HepG2 (cell line): ENCODE measurements around the gene LYSMD1. TPM values are rescaled to one million over a fixed set of nuclear protein-coding genes. Genes with fewer than 3 reads are reported as not detected.

Experiments used
- CEBPB ChIP-seq: IDR thresholded peaks from 2 replicates; pipeline ENCODE4 v1.6.1; 2011; ENCODE audit warnings: low read depth, low read length, improper control_type of control experiment, borderline replicate concordance
- CEBPG ChIP-seq: IDR thresholded peaks from 2 replicates; pipeline ENCODE4 v1.6.1; 2016
- CHD4 ChIP-seq: fragments of 200-600 bp; sonication (generic); IDR thresholded peaks from 2 replicates; pipeline ENCODE4 v1.7.0; 2017; ENCODE audit warnings: mild to moderate bottlenecking, low read length, borderline replicate concordance
- IRX3 ChIP-seq: sonication (generic); formaldehyde crosslinking; IDR thresholded peaks from 2 replicates; pipeline ENCODE4 v1.8.1; 2023; ENCODE audit warnings: mild to moderate bottlenecking, low read depth, missing genetic modification reagents, borderline replicate concordance
- SIN3A ChIP-seq: IDR thresholded peaks from 2 replicates; pipeline ENCODE4 v1.6.1; 2011; ENCODE audit warnings: low read depth, mild to moderate bottlenecking, control low read depth, low read length, borderline replicate concordance
- TCF12 ChIP-seq, 2 experiments: fragments of 450-650 bp in 1 of 2; sonication (generic) in 1 of 2; formaldehyde crosslinking in 1 of 2; IDR thresholded peaks; 2 replicates each; pipeline versions ENCODE4 v1.6.1 to v1.8.0; 2017 to 2022; ENCODE audit warnings: antibody characterized with exemption in 1 of 2, mild to moderate bottlenecking in 1 of 2, missing genetic modification reagents in 1 of 2, moderate library complexity in 1 of 2
- ZNF101 ChIP-seq: sonication (generic); formaldehyde crosslinking; IDR thresholded peaks from 2 replicates; pipeline ENCODE4 v1.4.0; 2020; ENCODE audit warnings: mild to moderate bottlenecking, low read depth, missing genetic modification reagents, borderline replicate concordance
- ZNF121 ChIP-seq: sonication (generic); formaldehyde crosslinking; IDR thresholded peaks from 2 replicates; pipeline ENCODE4 v1.5.0; 2020; ENCODE audit warnings: mild to moderate bottlenecking, missing genetic modification reagents
- ZNF343 ChIP-seq: sonication (generic); formaldehyde crosslinking; IDR thresholded peaks from 2 replicates; pipeline ENCODE4 v1.4.0; 2020; ENCODE audit warnings: mild to moderate bottlenecking, missing genetic modification reagents
- ZNF768 ChIP-seq: sonication (generic); formaldehyde crosslinking; IDR thresholded peaks from 2 replicates; pipeline ENCODE4 v1.4.0; 2020; ENCODE audit warnings: missing genetic modification reagents
- ZSCAN9 ChIP-seq: IDR thresholded peaks from 2 replicates; pipeline ENCODE4 v1.6.1; 2016; ENCODE audit warnings: borderline replicate concordance
- polyA plus RNA-seq, 8 experiments: library from polyadenylated mRNA; depleted of rRNA in 3 of 8; stranded (reverse) in 7 of 8; unstranded in 1 of 8; fragments of >200 nt; fragmentation: Illumina TruSeq in 4 of 8; extraction: Trizol in 4 of 8; gene quantifications; 2 replicates each; pipeline versions ENCODE4 v1.2.1 to v1.2.3, GENCODE V29; 2011 to 2016; ENCODE audit warnings: low read depth in 4 of 8, missing spikeins in 1 of 8, mixed read lengths in 1 of 8; ENCODE audit not compliant: insufficient read depth in 1 of 8
- total RNA-seq, 5 experiments: library from RNA; depleted of rRNA; stranded (reverse); fragments of >200 nt; fragmentation: Illumina TruSeq; extraction: Trizol; gene quantifications; 2 replicates each; pipeline ENCODE4 v1.2.3, GENCODE V29; 2016; ENCODE audit warnings: low read depth in 1 of 5
- TF ChIP-seq, protein P1 (sequence below), 2 experiments: fragments of 450-650 bp in 1 of 2; sonication (generic) in 1 of 2; formaldehyde crosslinking; IDR thresholded peaks; 2 replicates each; pipeline versions ENCODE4 v1.5.0 to v1.8.0; 2020 to 2022; ENCODE audit warnings: mild to moderate bottlenecking in 1 of 2, missing genetic modification reagents in 1 of 2
- TF ChIP-seq, protein P2 (sequence below): sonication (generic); formaldehyde crosslinking; IDR thresholded peaks from 2 replicates; pipeline ENCODE4 v1.4.0; 2020; ENCODE audit warnings: missing genetic modification reagents, borderline replicate concordance
- TF ChIP-seq, protein P3 (sequence below): sonication (generic); formaldehyde crosslinking; IDR thresholded peaks from 2 replicates; pipeline ENCODE4 v1.5.1; 2020; ENCODE audit warnings: mild to moderate bottlenecking, missing genetic modification reagents, borderline replicate concordance
- TF ChIP-seq, protein P4 (sequence below): IDR thresholded peaks from 2 replicates; pipeline ENCODE4 v1.6.1; 2016; ENCODE audit warnings: mild to moderate bottlenecking, missing biosample characterization, missing genetic modification reagents

Gene LYSMD1
- total and polyA plus RNA-seq, 2 of the 13 experiments (the other 11 are each of a cell fraction or from before 2014, with no cell fraction given): 3.8 to 4.8 TPM

DNA sequence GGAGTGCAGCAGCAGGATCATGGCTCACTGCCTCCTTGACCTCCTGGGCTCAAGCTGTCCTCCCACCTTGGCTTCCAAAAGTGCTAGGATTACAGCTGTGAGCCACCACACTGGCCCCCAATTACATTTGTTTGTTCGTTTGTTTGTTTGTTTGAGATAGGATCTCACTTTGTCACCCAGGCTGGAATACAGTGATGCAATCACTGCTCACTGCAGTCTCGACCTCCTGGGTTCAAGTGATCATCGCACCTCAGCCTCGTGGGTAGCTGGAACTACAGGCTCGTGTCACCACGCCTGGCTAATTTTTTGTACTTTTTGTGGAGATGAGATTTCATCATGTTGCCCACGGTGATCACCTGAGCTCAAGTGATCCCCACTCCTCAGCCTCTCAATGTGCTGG, 26.3 kb upstream of the LYSMD1 start (continued):
- TF ChIP-seq ZNF768 (CRISPR knock-in tag) (no peak), IRX3 (CRISPR knock-in tag) (no peak), SIN3A (no peak), TCF12 (IDR thresholded peaks at IDR 0.05) (no peak), TCF12 (CRISPR knock-in tag; IDR thresholded peaks at IDR 0.05) (no peak), CEBPG (CRISPR knock-in tag) (peak; percentile 61), CHD4 (no peak), ZSCAN9 (CRISPR knock-in tag) (no peak), ZNF121 (CRISPR knock-in tag) (no peak), CEBPB (peak; percentile 65; the same call in 1 of the 2 replicates), ZNF343 (CRISPR knock-in tag) (no peak), ZNF101 (no peak)
- TF ChIP-seq, protein P1, sequence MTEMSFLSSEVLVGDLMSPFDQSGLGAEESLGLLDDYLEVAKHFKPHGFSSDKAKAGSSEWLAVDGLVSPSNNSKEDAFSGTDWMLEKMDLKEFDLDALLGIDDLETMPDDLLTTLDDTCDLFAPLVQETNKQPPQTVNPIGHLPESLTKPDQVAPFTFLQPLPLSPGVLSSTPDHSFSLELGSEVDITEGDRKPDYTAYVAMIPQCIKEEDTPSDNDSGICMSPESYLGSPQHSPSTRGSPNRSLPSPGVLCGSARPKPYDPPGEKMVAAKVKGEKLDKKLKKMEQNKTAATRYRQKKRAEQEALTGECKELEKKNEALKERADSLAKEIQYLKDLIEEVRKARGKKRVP (CRISPR knock-in tag; IDR thresholded peaks at IDR 0.05): peak in 1 of 2 experiments; percentile 58; a peak in 1 of 4 replicates
- TF ChIP-seq, protein P2, sequence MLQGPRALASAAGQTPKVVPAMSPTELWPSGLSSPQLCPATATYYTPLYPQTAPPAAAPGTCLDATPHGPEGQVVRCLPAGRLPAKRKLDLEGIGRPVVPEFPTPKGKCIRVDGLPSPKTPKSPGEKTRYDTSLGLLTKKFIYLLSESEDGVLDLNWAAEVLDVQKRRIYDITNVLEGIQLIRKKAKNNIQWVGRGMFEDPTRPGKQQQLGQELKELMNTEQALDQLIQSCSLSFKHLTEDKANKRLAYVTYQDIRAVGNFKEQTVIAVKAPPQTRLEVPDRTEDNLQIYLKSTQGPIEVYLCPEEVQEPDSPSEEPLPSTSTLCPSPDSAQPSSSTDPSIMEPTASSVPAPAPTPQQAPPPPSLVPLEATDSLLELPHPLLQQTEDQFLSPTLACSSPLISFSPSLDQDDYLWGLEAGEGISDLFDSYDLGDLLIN (CRISPR knock-in tag): no peak
- TF ChIP-seq, protein P3, sequence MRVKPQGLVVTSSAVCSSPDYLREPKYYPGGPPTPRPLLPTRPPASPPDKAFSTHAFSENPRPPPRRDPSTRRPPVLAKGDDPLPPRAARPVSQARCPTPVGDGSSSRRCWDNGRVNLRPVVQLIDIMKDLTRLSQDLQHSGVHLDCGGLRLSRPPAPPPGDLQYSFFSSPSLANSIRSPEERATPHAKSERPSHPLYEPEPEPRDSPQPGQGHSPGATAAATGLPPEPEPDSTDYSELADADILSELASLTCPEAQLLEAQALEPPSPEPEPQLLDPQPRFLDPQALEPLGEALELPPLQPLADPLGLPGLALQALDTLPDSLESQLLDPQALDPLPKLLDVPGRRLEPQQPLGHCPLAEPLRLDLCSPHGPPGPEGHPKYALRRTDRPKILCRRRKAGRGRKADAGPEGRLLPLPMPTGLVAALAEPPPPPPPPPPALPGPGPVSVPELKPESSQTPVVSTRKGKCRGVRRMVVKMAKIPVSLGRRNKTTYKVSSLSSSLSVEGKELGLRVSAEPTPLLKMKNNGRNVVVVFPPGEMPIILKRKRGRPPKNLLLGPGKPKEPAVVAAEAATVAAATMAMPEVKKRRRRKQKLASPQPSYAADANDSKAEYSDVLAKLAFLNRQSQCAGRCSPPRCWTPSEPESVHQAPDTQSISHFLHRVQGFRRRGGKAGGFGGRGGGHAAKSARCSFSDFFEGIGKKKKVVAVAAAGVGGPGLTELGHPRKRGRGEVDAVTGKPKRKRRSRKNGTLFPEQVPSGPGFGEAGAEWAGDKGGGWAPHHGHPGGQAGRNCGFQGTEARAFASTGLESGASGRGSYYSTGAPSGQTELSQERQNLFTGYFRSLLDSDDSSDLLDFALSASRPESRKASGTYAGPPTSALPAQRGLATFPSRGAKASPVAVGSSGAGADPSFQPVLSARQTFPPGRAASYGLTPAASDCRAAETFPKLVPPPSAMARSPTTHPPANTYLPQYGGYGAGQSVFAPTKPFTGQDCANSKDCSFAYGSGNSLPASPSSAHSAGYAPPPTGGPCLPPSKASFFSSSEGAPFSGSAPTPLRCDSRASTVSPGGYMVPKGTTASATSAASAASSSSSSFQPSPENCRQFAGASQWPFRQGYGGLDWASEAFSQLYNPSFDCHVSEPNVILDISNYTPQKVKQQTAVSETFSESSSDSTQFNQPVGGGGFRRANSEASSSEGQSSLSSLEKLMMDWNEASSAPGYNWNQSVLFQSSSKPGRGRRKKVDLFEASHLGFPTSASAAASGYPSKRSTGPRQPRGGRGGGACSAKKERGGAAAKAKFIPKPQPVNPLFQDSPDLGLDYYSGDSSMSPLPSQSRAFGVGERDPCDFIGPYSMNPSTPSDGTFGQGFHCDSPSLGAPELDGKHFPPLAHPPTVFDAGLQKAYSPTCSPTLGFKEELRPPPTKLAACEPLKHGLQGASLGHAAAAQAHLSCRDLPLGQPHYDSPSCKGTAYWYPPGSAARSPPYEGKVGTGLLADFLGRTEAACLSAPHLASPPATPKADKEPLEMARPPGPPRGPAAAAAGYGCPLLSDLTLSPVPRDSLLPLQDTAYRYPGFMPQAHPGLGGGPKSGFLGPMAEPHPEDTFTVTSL (CRISPR knock-in tag): no peak
- TF ChIP-seq, protein P4, sequence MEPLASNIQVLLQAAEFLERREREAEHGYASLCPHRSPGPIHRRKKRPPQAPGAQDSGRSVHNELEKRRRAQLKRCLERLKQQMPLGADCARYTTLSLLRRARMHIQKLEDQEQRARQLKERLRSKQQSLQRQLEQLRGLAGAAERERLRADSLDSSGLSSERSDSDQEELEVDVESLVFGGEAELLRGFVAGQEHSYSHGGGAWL (CRISPR knock-in tag): no peak
